Spleen (tissue), 11 donors: ENCODE data around the gene UBIAD1. TPM values are rescaled to one million over a fixed set of nuclear protein-coding genes. Genes with fewer than 3 reads are reported as not detected.

Experiments used
- DNase-seq: peaks from one replicate; pipeline ENCODE4 v3.0.0-alpha.2; 2020
- H3K27ac ChIP-seq, 8 donors: fragments of 200-600 bp; sonication (generic) in 7 of 8; 1 replicate in 4 of 8; 2 replicates in 4 of 8; pipeline versions ENCODE4 v1.5.0 to v1.8.0; 2016 to 2021; ENCODE audit warnings: inconsistent platforms in 4 of 8, mild to moderate bottlenecking in 4 of 8, moderate library complexity in 1 of 8
- H3K27me3 ChIP-seq, 7 donors: fragments of 200-600 bp; sonication (generic) in 6 of 7; replicated peaks in 1 of 7; 1 replicate in 4 of 7; 2 replicates in 3 of 7; pipeline versions ENCODE4 v1.5.0 to v1.8.0; 2016 to 2021; ENCODE audit warnings: inconsistent platforms in 3 of 7, mild to moderate bottlenecking in 1 of 7
- H3K36me3 ChIP-seq, 6 donors: fragments of 200-600 bp; sonication (generic) in 5 of 6; 1 replicate in 4 of 6; 2 replicates in 2 of 6; pipeline versions ENCODE4 v1.5.0 to v1.8.0; 2016 to 2021; ENCODE audit warnings: inconsistent platforms in 2 of 6
- H3K4me1 ChIP-seq, 6 donors: fragments of 200-600 bp; sonication (generic) in 5 of 6; 1 replicate in 3 of 6; 2 replicates in 3 of 6; pipeline versions ENCODE4 v1.5.0 to v1.8.0; 2016 to 2021; ENCODE audit warnings: inconsistent platforms in 3 of 6
- H3K4me3 ChIP-seq, 8 donors: fragments of 200-600 bp; sonication (generic) in 7 of 8; 1 replicate in 4 of 8; 2 replicates in 4 of 8; pipeline versions ENCODE4 v1.5.0 to v1.8.0; 2016 to 2021; ENCODE audit warnings: inconsistent platforms in 4 of 8, mild to moderate bottlenecking in 4 of 8, moderate library complexity in 2 of 8
- H3K9me3 ChIP-seq, 8 donors: fragments of 200-600 bp; sonication (generic) in 7 of 8; 1 replicate in 4 of 8; 2 replicates in 4 of 8; pipeline versions ENCODE4 v1.5.0 to v1.8.0; 2016 to 2021; ENCODE audit warnings: inconsistent platforms in 4 of 8
- POLR2A ChIP-seq, 3 donors: fragments of 450-650 bp; IDR thresholded peaks; one replicate each; pipeline ENCODE4 v1.5.1; 2017; ENCODE audit warnings: antibody characterized with exemption in 3 of 3, mild to moderate bottlenecking in 1 of 3
- POLR2AphosphoS5 ChIP-seq, 3 donors: sonication (generic); formaldehyde crosslinking; IDR thresholded peaks; one replicate each; pipeline ENCODE4 v1.5.1; 2017; ENCODE audit warnings: antibody characterized with exemption in 3 of 3
- WGBS, 5 donors: extraction: QIAGEN DNeasy Blood & Tissue Kit in 3 of 5; methylation state at CpG; one replicate each; pipeline versions ENCODE4 v1.1.5 to v1.1.7; 2013 to 2018; 5-methylcytosine and 5-hydroxymethylcytosine counted together
- intact Hi-C: fragments of 100-400 bp; cut with DNase I; formaldehyde crosslinking; loops from one replicate; pipeline ENCODE4 v1.15.0; 2023; ENCODE audit warnings: low total_unique reads
- polyA plus RNA-seq, 3 donors: library from polyadenylated mRNA; stranded (reverse); fragments of 200-250 nt; gene quantifications; one replicate each; pipeline ENCODE4 v1.2.1, GENCODE V29; 2013
- total RNA-seq, 7 donors: library from RNA; depleted of rRNA in 3 of 7; stranded (reverse); fragments of >200 nt in 3 of 7; fragmentation: NEBNext Ultra II Directional in 4 of 7; extraction: Animal tissue kit (Norgen Biotek cat#: 25700) in 4 of 7; gene quantifications; one replicate each; pipeline versions ENCODE4 v1.1.0 to v1.2.1, GENCODE V29; 2016 to 2021
- TF ChIP-seq, protein P1 (sequence below), 11 experiments: fragments of 200-600 bp in 7 of 11; fragments of 450-650 bp in 4 of 11; sonication (generic) in 4 of 11; IDR thresholded peaks in 8 of 11; conservative IDR thresholded peaks in 3 of 11; 1 replicate in 7 of 11; 2 replicates in 4 of 11; pipeline versions ENCODE4 v1.4.0 to v1.8.0; 2016 to 2021; ENCODE audit warnings: antibody characterized with exemption in 11 of 11, inconsistent platforms in 4 of 11, mild to moderate bottlenecking in 1 of 11
- donor health status: healthy with polysubstance abuse.
- donor health status: DM: no; HTN: no; CAD: no; lungs with moderate emphysema.
- donor health status: DM: no; HTN: no; CAD: no.
- donor health status: Bipolar disorder and iron deficiency.
- donor health status: healthy.
- donor health status: DM: no; HTN: no; CAD: no.
- donor health status: DM: yes; HTN: yes; CAD: no.

The UBIAD1 gene
- total and polyA plus RNA-seq, 10 donors, result 6.8 to 18.5 (median 15.7) TPM

DNA sequence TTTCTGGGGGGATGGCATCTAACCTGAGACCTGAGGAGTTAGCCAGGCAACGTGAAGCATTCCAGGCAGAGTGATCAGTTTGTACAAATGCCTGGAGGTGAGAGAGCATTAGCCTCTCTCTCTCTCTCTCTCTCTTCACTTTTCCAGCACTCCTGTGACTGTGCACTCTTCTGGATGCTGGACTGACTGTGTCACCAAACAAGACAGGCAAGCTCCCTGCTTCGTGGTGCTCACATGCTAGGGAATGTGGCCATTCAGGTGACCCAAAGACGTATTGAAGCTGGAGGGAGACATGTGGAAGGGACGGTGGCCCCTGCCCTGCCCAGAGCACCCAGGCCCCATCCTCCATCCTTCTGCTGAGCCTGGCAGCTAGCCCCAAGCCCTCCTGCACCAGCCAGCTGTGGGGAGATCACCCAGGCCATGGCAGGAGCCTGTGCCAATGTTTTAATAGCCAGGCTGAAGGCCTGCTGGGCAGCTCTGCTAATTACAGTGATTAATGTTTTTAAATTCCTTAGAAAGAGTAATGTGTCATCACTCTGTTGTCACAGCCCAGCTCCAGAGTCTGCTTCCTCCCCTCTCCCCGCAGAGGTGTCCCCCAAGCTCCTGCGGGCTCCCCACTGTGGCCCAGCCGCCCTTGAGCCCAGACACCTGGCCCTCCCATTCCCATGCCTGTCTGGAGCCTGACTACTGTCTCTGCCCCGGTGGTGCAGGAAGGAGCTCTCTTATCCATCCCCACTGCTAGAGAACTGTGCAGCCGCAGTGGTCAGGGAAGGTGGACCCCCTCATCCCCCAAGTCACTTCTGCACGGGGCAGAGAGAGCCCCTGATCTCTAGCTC is 48.9 kb downstream of the UBIAD1 start:
- Histone ChIP-seq H3K4me1 (no peaks in the 10 kb centered on the region), H3K4me3 (no peak overlapping the region), H3K27ac (no peak overlapping the region), H3K27me3 (peaks cover 0 to 34% (median 11%) of the 10 kb centered on the region in 7 donors), H3K9me3 (no peaks in the 10 kb centered on the region), H3K36me3 (no peaks in the 10 kb centered on the region)
- WGBS, 5 donors, result 62 to 81% (median 67%) methylated on average over 9 to 10 of the region's 10 CpGs
- intact Hi-C loops, result no loop called here
- no peak for DNase-seq
- TF ChIP-seq, protein P1, sequence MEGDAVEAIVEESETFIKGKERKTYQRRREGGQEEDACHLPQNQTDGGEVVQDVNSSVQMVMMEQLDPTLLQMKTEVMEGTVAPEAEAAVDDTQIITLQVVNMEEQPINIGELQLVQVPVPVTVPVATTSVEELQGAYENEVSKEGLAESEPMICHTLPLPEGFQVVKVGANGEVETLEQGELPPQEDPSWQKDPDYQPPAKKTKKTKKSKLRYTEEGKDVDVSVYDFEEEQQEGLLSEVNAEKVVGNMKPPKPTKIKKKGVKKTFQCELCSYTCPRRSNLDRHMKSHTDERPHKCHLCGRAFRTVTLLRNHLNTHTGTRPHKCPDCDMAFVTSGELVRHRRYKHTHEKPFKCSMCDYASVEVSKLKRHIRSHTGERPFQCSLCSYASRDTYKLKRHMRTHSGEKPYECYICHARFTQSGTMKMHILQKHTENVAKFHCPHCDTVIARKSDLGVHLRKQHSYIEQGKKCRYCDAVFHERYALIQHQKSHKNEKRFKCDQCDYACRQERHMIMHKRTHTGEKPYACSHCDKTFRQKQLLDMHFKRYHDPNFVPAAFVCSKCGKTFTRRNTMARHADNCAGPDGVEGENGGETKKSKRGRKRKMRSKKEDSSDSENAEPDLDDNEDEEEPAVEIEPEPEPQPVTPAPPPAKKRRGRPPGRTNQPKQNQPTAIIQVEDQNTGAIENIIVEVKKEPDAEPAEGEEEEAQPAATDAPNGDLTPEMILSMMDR (IDR thresholded peaks at IDR 0.05 in 8 of 11, conservative IDR thresholded peaks at IDR 0.05 in 3 of 11), result no peak
- TF ChIP-seq POLR2A (IDR thresholded peaks at IDR 0.05) (no peak), POLR2AphosphoS5 (IDR thresholded peaks at IDR 0.05) (no peak)

DNA sequence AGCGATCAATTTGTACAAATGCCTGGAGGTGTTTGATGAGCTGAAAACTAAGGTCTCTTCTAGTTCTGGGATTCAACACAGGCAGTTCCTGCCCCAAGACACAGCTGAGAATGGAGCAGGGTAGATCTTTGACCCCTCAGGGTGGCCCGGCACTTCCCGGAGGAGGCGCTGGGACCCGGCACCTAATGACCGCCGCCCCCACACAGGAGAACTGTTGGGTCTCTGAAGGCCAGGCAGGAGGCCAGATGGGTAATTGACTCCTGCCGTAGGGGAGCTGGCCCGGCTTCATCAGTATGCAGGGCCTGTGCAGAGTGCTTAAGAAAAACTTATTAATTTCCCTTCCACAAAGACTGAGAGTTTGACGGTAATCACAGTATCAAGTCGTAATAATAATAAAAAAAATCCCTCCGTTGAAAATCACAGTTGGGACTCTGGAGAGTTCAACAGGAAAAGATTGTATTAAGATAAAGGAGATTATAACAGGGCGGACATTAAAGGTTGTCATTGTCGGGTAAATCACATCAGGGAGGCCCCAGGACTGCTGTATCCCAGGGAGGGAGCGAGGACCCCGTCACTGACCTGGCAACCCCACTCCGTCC is 51.7 kb downstream of the UBIAD1 start:
- 65 to 83% (median 67%) methylated on average over 17 of the region's 17 CpGs for WGBS, 5 donors
- H3K9me3 ChIP-seq, result no peaks in the 10 kb centered on the region
- no peak for TF ChIP-seq POLR2AphosphoS5 (IDR thresholded peaks at IDR 0.05)
- TF ChIP-seq, protein P1 (IDR thresholded peaks at IDR 0.05 in 8 of 11, conservative IDR thresholded peaks at IDR 0.05 in 3 of 11), result no peak
- intact Hi-C loops, result no loop called here
- no peak overlapping the region for H3K4me3 ChIP-seq
- no peaks in the 10 kb centered on the region for H3K4me1 ChIP-seq
- no peak overlapping the region for H3K27ac ChIP-seq
- H3K36me3 ChIP-seq, result no peaks in the 10 kb centered on the region
- no peak for DNase-seq
- peaks cover 0 to 33% (median 11%) of the 10 kb centered on the region in 7 donors for H3K27me3 ChIP-seq

DNA sequence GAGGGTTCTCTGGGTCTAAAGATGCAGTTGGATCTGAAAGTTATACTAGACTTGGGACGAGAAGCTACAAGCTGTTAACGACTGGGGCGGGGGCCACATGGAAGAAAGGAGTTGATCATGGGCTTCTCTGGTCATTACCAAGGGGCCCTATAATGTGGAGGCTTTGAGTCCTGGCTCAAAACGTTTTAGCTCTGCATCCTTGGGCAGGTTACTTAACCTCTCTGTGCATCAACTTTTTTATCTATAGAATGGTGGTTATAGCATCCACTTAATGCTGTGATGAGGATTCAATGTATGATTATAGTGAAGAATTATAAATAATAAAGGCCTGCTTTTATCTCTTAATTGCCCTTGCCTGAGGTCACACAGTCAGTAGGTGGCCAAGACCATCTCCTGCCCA is 53.1 kb downstream of the UBIAD1 start:
- Histone ChIP-seq H3K4me3 (no peak overlapping the region), H3K27ac (no peak overlapping the region), H3K4me1 (no peaks in the 10 kb centered on the region), H3K9me3 (no peaks in the 10 kb centered on the region), H3K27me3 (peaks cover 0 to 31% (median 0%) of the 10 kb centered on the region in 7 donors), H3K36me3 (no peaks in the 10 kb centered on the region)
- intact Hi-C loops, result no loop called here
- no peak for DNase-seq
- TF ChIP-seq, protein P1 (IDR thresholded peaks at IDR 0.05 in 8 of 11, conservative IDR thresholded peaks at IDR 0.05 in 3 of 11), result no peak
- TF ChIP-seq POLR2A (IDR thresholded peaks at IDR 0.05), result no peak
- no peak for TF ChIP-seq POLR2AphosphoS5 (IDR thresholded peaks at IDR 0.05)
- 69 to 83% (median 79%) methylated on average over 4 of the region's 4 CpGs for WGBS, 5 donors

DNA sequence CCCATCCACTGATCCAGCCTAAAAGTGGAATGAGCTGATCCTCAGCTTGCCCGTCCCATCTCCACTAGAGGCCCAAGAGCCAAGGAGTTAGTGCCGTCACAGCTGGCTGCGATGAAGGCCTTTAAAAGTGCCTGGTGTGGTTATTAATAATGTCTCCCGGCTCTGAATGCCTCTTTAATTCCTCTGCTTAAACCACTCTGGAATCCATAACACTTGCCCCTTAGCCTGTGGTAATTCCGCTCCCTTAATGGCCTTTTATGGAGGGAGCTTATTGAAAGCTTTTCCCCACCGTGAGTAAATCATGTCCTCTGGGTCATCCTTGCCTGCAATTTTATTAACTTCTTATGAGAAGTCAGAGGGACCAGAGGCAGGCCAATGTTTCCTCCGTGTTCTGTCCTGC is 55.4 kb downstream of the UBIAD1 start:
- Histone ChIP-seq H3K27ac (no peak overlapping the region), H3K27me3 (peaks cover 0 to 25% (median 0%) of the 10 kb centered on the region in 7 donors), H3K4me3 (no peak overlapping the region), H3K9me3 (no peaks in the 10 kb centered on the region), H3K36me3 (no peaks in the 10 kb centered on the region), H3K4me1 (no peaks in the 10 kb centered on the region)
- intact Hi-C loops, result no loop called here
- TF ChIP-seq, protein P1 (IDR thresholded peaks at IDR 0.05 in 8 of 11, conservative IDR thresholded peaks at IDR 0.05 in 3 of 11), result no peak
- TF ChIP-seq POLR2AphosphoS5 (IDR thresholded peaks at IDR 0.05) (no peak), POLR2A (IDR thresholded peaks at IDR 0.05) (no peak)
- DNase-seq, result no peak
- 74 to 82% (median 77%) methylated on average over 7 of the region's 7 CpGs for WGBS, 5 donors
